ENCODE data around the gene ATR. TPM values are rescaled to one million over a fixed set of nuclear protein-coding genes. Genes with fewer than 3 reads are reported as not detected.

The ATR gene
- polyA plus RNA-seq, 6 donors from 2014 or later: 11.2 to 21.2 (median 16.9) TPM

DNA sequence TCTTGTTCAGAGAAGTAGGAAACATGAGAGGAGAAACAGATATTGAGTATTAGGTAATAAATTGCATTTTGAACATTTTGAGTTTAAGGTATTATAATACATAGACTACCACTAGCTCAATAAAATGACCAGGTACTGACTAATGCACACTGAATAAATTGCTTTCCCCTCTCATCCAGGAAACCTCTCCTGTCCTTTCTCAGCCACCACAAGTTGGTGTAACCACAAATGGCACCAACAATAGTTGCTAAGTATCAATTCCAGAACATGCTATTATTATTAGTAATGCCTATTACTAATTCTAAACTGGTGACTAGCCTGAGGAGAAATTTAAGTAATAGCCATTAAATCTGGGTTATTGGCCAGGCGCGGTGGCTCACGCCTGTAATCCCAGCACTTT lies 83.4 kb downstream of the ATR start:
- H3K27ac Mint-ChIP-seq: peak overlapping the region in 2 of 6 donors; percentile 49 to 53
- H3K4me3 Mint-ChIP-seq: no peak overlapping the region
- ATAC-seq (ENCODE audit: low read depth in 2 of 2): no peak
- peaks cover 34 to 45% of the 10 kb centered on the region in 2 donors for H3K36me3 Mint-ChIP-seq
- H3K9me3 Mint-ChIP-seq: no peaks in the 10 kb centered on the region
- no peak for DNase-seq
- no peaks in the 10 kb centered on the region for H3K27me3 Mint-ChIP-seq
- H3K4me1 Mint-ChIP-seq: no peaks in the 10 kb centered on the region

- Mint-ChIP-seq H3K9me3 (no peaks in the 10 kb centered on the region), H3K4me3 (no peak overlapping the region), H3K27ac (peak overlapping the region in 1 of 6 donors; percentile 39), H3K36me3 (peaks cover 51 to 53% of the 10 kb centered on the region in 2 donors), H3K27me3 (no peaks in the 10 kb centered on the region), H3K4me1 (no peaks in the 10 kb centered on the region)
- DNase-seq (no peak), ATAC-seq (ENCODE audit: low read depth in 2 of 2) (no peak)
Observed at GRCh38 chr3:142492184-142492583, 86.3 kb downstream of the ATR start.

DNA sequence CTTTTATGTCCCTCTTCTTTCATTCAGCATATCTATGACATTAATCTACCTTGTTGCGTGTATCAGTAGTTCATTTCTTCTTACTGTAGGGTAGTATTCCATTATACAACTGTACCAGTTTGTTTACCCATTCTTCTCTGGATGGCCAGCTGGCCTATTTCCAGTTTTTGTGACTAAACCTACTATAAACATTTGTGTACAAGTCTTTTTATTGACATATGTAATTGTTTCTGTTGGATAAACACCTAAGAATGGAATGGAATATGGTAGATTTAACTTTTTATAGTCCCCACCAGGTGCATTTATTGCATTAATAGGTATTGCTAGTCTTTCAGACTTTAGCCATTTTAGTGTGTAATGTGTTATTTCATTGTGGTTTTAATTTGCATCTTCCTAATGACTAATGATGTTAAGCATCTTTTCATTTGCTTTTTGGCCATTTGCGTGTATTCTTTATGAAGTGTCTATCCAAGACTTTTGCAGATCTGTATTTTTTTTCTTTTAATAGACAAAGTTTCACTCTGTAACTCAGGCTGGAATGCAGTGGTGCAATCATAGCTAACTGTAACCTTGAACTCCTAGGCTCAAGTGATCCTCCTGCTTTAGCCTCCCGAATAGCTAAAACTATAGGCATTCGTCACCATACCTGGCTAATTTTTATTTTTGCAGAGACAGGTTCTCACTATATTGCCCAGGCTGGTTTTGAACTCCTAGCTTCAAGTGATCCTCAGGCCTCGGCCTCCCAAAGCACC lies 88.8 kb downstream of the ATR start:
- ATAC-seq (ENCODE audit: low read depth in 2 of 2) (no peak), DNase-seq (no peak)
- Mint-ChIP-seq H3K4me3 (no peak overlapping the region), H3K27me3 (no peaks in the 10 kb centered on the region), H3K27ac (no peak overlapping the region), H3K9me3 (no peaks in the 10 kb centered on the region), H3K36me3 (peaks cover 63 to 66% of the 10 kb centered on the region in 2 donors), H3K4me1 (no peaks in the 10 kb centered on the region)

DNA sequence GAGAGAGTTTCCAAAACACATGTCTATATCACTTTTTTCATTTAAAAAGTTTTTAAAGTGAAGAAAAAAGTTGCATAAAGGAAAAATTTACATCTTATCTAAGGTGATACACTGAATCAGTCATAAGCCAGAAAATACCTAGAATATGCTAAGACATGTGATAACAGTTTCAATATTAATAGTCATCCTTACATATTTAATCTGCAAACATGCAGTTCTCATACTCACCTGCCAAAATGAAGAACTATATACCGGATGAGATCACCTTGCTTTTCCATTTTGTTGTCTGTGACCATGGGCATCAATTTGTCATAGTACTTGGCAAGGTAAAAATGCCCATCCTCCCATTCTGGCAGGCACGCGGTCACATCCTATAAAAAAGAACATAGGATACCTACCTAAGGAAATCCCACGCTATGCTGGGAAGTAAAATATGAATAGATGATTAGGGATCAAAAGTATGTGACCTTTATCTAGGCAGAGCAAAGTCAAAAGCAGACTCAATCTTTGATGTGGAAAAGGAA lies 93.6 kb downstream of the ATR start:
- DNase-seq (no peak), ATAC-seq (ENCODE audit: low read depth in 2 of 2) (no peak)
- H3K4me3 Mint-ChIP-seq: no peak overlapping the region
- no peaks in the 10 kb centered on the region for H3K27me3 Mint-ChIP-seq
- H3K36me3 Mint-ChIP-seq: peaks cover 46 to 52% of the 10 kb centered on the region in 2 donors
- H3K4me1 Mint-ChIP-seq: no peaks in the 10 kb centered on the region
- H3K27ac Mint-ChIP-seq: peak overlapping the region in 1 of 6 donors; percentile 33
- peaks cover 0 to 21% (median 6%) of the 10 kb centered on the region in 7 donors for H3K9me3 Mint-ChIP-seq

- no peak for DNase-seq
- no peak overlapping the region for H3K4me3 Mint-ChIP-seq
- peaks cover 25 to 29% of the 10 kb centered on the region in 2 donors for H3K36me3 Mint-ChIP-seq
- H3K27ac Mint-ChIP-seq: no peak overlapping the region
- H3K9me3 Mint-ChIP-seq: peaks cover 0 to 25% (median 12%) of the 10 kb centered on the region in 7 donors
- no peaks in the 10 kb centered on the region for H3K4me1 Mint-ChIP-seq
- no peaks in the 10 kb centered on the region for H3K27me3 Mint-ChIP-seq
- ATAC-seq (ENCODE audit: low read depth in 2 of 2): no peak
Observed at GRCh38 chr3:142481196-142481595, 97.3 kb downstream of the ATR start.

DNA sequence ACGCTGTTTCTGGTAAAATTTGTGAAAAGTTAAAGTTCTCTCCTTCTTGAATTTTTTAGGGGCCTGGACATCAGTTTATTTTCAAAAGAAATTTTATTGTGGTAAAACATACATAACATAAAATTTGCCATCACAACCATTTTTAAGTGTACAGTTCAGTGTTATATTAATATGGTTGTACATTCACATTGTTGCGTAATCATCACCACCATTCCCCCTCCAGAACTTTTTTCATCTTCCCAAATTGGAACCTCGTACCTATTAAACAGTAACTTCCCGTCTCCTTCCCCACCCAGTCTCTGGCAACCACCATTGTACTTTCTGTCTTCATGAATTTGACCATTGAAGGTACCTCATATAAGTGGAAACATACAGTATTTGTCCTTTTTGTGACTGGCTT lies 107.7 kb downstream of the ATR start:
- Mint-ChIP-seq H3K4me1 (no peaks in the 10 kb centered on the region), H3K4me3 (no peak overlapping the region), H3K36me3 (peaks cover 0 to 5% of the 10 kb centered on the region in 2 donors), H3K27ac (peak overlapping the region in 2 of 6 donors; percentile 8 to 13), H3K9me3 (peaks cover 0 to 13% (median 5%) of the 10 kb centered on the region in 7 donors), H3K27me3 (no peaks in the 10 kb centered on the region)
- ATAC-seq (ENCODE audit: low read depth in 2 of 2): no peak
- DNase-seq: no peak

- Mint-ChIP-seq H3K4me1 (no peaks in the 10 kb centered on the region), H3K27ac (no peak overlapping the region), H3K9me3 (peaks cover 0 to 7% (median 0%) of the 10 kb centered on the region in 7 donors), H3K4me3 (no peak overlapping the region), H3K27me3 (no peaks in the 10 kb centered on the region), H3K36me3 (peaks cover 0 to 9% of the 10 kb centered on the region in 2 donors)
- no peak for DNase-seq
- ATAC-seq (ENCODE audit: low read depth in 2 of 2): no peak
Observed at GRCh38 chr3:142468456-142468855, 110.1 kb downstream of the ATR start.

DNA sequence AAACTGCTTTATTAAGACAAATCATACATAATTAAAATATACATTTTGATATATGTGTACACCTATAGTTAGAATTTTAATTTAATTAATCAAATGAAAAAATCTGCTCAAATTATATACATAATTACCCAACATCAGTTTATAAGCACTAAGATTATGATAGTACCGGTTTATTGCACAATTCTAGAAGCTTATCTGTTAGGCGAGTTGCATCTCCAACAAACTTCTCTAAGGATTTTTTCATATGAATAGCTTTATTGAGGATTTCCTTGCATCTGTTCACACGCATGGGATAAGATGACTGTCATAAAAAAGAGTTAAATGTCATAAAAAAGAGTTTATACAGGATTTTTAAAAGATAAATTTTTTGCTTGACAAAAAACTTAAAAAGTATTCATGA lies 110.8 kb downstream of the ATR start:
- no peaks in the 10 kb centered on the region for H3K4me1 Mint-ChIP-seq
- no peak overlapping the region for H3K4me3 Mint-ChIP-seq
- no peak for ATAC-seq (ENCODE audit: low read depth in 2 of 2)
- peaks cover 0 to under 1% (median 0%) of the 10 kb centered on the region in 7 donors for H3K9me3 Mint-ChIP-seq
- no peak for DNase-seq
- peaks cover 0 to 9% of the 10 kb centered on the region in 2 donors for H3K36me3 Mint-ChIP-seq
- no peak overlapping the region for H3K27ac Mint-ChIP-seq
- no peaks in the 10 kb centered on the region for H3K27me3 Mint-ChIP-seq

- Mint-ChIP-seq H3K4me3 (no peak overlapping the region), H3K27me3 (no peaks in the 10 kb centered on the region), H3K9me3 (no peaks in the 10 kb centered on the region), H3K4me1 (no peaks in the 10 kb centered on the region), H3K27ac (no peak overlapping the region), H3K36me3 (peaks cover 16 to 33% of the 10 kb centered on the region in 2 donors)
- ATAC-seq (ENCODE audit: low read depth in 2 of 2) (no peak), DNase-seq (no peak)
Observed at GRCh38 chr3:142460689-142461088, 117.8 kb downstream of the ATR start.

GRCh38 chr3:142459929-142460328 lies 118.6 kb downstream of the ATR start:
- no peak overlapping the region for H3K4me3 Mint-ChIP-seq

DNA sequence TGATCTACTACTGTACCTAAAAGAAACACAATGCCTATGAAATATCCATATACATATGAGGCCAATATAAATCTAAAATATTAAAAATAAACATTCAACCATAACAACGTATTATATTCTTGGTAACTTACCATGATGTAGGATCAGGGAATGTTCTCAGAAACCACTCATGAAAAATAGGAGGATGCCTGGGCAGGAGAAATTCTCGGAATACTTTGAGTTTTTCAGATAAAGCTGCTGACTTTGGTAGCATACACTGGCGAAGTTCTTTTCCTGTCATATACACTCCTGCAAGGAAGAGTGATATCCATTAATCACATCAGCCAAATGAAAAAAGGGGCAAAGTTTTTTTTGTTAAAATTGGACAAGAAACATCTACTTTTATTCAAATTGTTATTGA lies 119.4 kb downstream of the ATR start:
- Mint-ChIP-seq H3K36me3 (peaks cover 16 to 38% of the 10 kb centered on the region in 2 donors), H3K27me3 (no peaks in the 10 kb centered on the region)

More at GRCh38 chr3:142459929-142460328, 118.6 kb downstream of the ATR start:
- ATAC-seq (ENCODE audit: low read depth in 2 of 2) (no peak), DNase-seq (no peak)
- Mint-ChIP-seq H3K36me3 (peaks cover 16 to 38% of the 10 kb centered on the region in 2 donors), H3K4me1 (no peaks in the 10 kb centered on the region), H3K27me3 (no peaks in the 10 kb centered on the region), H3K9me3 (no peaks in the 10 kb centered on the region), H3K27ac (no peak overlapping the region)

GRCh38 chr3:142450881-142451280 lies 127.7 kb downstream of the ATR start:
- ATAC-seq (ENCODE audit: low read depth in 2 of 2) (no peak), DNase-seq (no peak)
- Mint-ChIP-seq H3K27me3 (no peaks in the 10 kb centered on the region), H3K9me3 (no peaks in the 10 kb centered on the region), H3K4me1 (peaks cover 12 to 27% (median 13%) of the 10 kb centered on the region in 3 donors), H3K27ac (no peak overlapping the region), H3K4me3 (peak overlapping the region in 1 of 8 donors; percentile 37), H3K36me3 (peaks cover 8 to 11% of the 10 kb centered on the region in 2 donors)

More for the DNA sequence above, 119.4 kb downstream of the ATR start:
- no peak for DNase-seq
- Mint-ChIP-seq H3K4me3 (no peak overlapping the region), H3K9me3 (no peaks in the 10 kb centered on the region), H3K27ac (no peak overlapping the region), H3K4me1 (no peaks in the 10 kb centered on the region)
- no peak for ATAC-seq (ENCODE audit: low read depth in 2 of 2)

GRCh38 chr3:142450189-142450588 lies 128.3 kb downstream of the ATR start:
- peak overlapping the region in 1 of 8 donors; percentile 37 for H3K4me3 Mint-ChIP-seq
- H3K27me3 Mint-ChIP-seq: no peaks in the 10 kb centered on the region
- peaks cover 4 to 8% of the 10 kb centered on the region in 2 donors for H3K36me3 Mint-ChIP-seq
- H3K4me1 Mint-ChIP-seq: peaks cover 19 to 34% (median 20%) of the 10 kb centered on the region in 3 donors
- no peaks in the 10 kb centered on the region for H3K9me3 Mint-ChIP-seq
- no peak for DNase-seq
- peak overlapping the region in 2 of 6 donors; percentile 38 to 63 for H3K27ac Mint-ChIP-seq
- no peak for ATAC-seq (ENCODE audit: low read depth in 2 of 2)

Measured in naive B cell (primary cell).